HCT116 (cell line): ENCODE results near the gene SMARCA4.

Experiments used
- JUND ChIP-seq: IDR thresholded peaks from 2 replicates; pipeline ENCODE4 v1.6.1; 2012
- POLR2A ChIP-seq: IDR thresholded peaks from 2 replicates; pipeline ENCODE4 v1.7.0; 2011; ENCODE audit warnings: borderline replicate concordance; ENCODE audit not compliant: insufficient read depth, insufficient read length; ENCODE audit errors: extremely low read depth
- YY1 ChIP-seq: IDR thresholded peaks from 2 replicates; pipeline ENCODE4 v1.6.1; 2011; ENCODE audit warnings: low read length, low read depth, moderate library complexity, mild to moderate bottlenecking; ENCODE audit not compliant: insufficient replicate concordance; ENCODE audit errors: extremely low read depth

- no peak for TF ChIP-seq POLR2A
- no peak for TF ChIP-seq YY1
- TF ChIP-seq JUND, result no peak
Measured at GRCh38 chr19:10983026-10983425, 22.2 kb downstream of the SMARCA4 start.
